GM12878 (cell line): Measurements from ENCODE around the gene TTC17. TPM values are rescaled to one million over a fixed set of nuclear protein-coding genes. Genes with fewer than 3 reads are reported as not detected.

Experiments
- ATAC-seq: fragments of 200-7000 bp; cut with Tn5 transposase; 3 replicates; pipeline ENCODE4 v1.9.1; 2020; ENCODE audit warnings: mild to moderate bottlenecking, moderate library complexity
- BruUV-seq: library from RNA; stranded (reverse); fragments of 400-500 nt; replicated peaks from 2 replicates; lab custom pipeline; 2021; lab: Mats Ljungman, UMichigan
- CTCF ChIA-PET: fragments of 300-600 bp; sonication (Branson Sonifier 250); formaldehyde crosslinking; extraction: SDS; loops from one replicate; lab custom pipeline; 2021; ENCODE audit warnings: inconsistent platforms; lab: Yijun Ruan, JAX
- POLR2A ChIA-PET: fragments of 350-600 bp; formaldehyde crosslinking; extraction: SDS; loops from one replicate; lab custom pipeline; 2021; ENCODE audit warnings: inconsistent platforms; lab: Charles Lee
- RAD21 ChIA-PET: fragments of 300-600 bp; sonication (Branson Sonifier 250); formaldehyde crosslinking; loops from one replicate; lab custom pipeline; 2023; ENCODE audit warnings: antibody characterized with exemption; ENCODE audit not compliant: unreplicated experiment; lab: Charles Lee
- SMC1A ChIA-PET: fragments of 300-600 bp; sonication (Branson Sonifier 250); formaldehyde crosslinking; loops from one replicate; lab custom pipeline; 2023; ENCODE audit not compliant: unreplicated experiment, uncharacterized antibody; lab: Charles Lee
- DNase-seq: peaks from one replicate; pipeline ENCODE4 v3.0.0-alpha.2; 2011; ENCODE audit warnings: low read depth, low spot score
- FAIRE-seq: peaks from 3 replicates; lab custom pipeline; 2011; peaks lifted over from hg19 to GRCh38; lab: Jason Lieb, UNC
- H2AFZ ChIP-seq: 2 replicates; pipeline ENCODE4 v1.6.0; 2011; ENCODE audit warnings: low read depth, low read length, control low read depth; ENCODE audit not compliant: control insufficient read depth
- H3K27ac ChIP-seq: 2 replicates; pipeline ENCODE4 v1.5.1; 2011; ENCODE audit warnings: control low read depth; ENCODE audit not compliant: control insufficient read depth, insufficient read depth
- H3K27me3 ChIP-seq, 2 experiments: replicated peaks in 1 of 2; 2 replicates each; pipeline versions ENCODE4 v1.6.0 to v1.6.1; 2011; ENCODE audit warnings: low read length in 1 of 2; ENCODE audit not compliant: control insufficient read depth in 2 of 2, insufficient read depth in 2 of 2
- H3K36me3 ChIP-seq, 2 experiments: 2 replicates each; pipeline ENCODE4 v1.5.1; 2011; ENCODE audit warnings: low read length in 1 of 2; ENCODE audit not compliant: control insufficient read depth in 2 of 2, insufficient read depth in 2 of 2
- H3K4me1 ChIP-seq: 2 replicates; pipeline ENCODE4 v1.6.1; 2011; ENCODE audit warnings: mild to moderate bottlenecking, low read length, moderate library complexity, mixed read lengths; ENCODE audit not compliant: control insufficient read depth, insufficient read depth
- H3K4me2 ChIP-seq: 2 replicates; pipeline ENCODE4 v1.6.0; 2011; ENCODE audit warnings: control low read depth; ENCODE audit not compliant: control insufficient read depth, insufficient read depth
- H3K4me3 ChIP-seq: fragments of 200-600 bp; sonication (generic); 2 replicates; pipeline ENCODE4 v1.5.1; 2016
- H3K79me2 ChIP-seq: 2 replicates; pipeline ENCODE4 v1.6.0; 2011; ENCODE audit warnings: low read length; ENCODE audit not compliant: control insufficient read depth, insufficient read depth
- H3K9ac ChIP-seq: 2 replicates; pipeline ENCODE4 v1.8.0; 2011; ENCODE audit warnings: low read length, control low read depth, mixed read lengths; ENCODE audit not compliant: control insufficient read depth, insufficient read depth
- H3K9me3 ChIP-seq: replicated peaks from 3 replicates; pipeline ENCODE4 v1.5.1; 2011; ENCODE audit warnings: mild to moderate bottlenecking, low read length; ENCODE audit not compliant: control insufficient read depth, insufficient read depth
- H4K20me1 ChIP-seq: 2 replicates; pipeline ENCODE4 v1.6.0; 2011; ENCODE audit not compliant: control insufficient read depth, insufficient read depth
- ASH2L ChIP-seq: fragments of 300-600, 200-600 bp; sonication (generic); IDR thresholded peaks from 2 replicates; pipeline ENCODE4 v1.6.1; 2017; ENCODE audit warnings: low read depth, mild to moderate bottlenecking, borderline replicate concordance
- ATF7 ChIP-seq: fragments of 450-650 bp; IDR thresholded peaks from 2 replicates; pipeline ENCODE4 v1.6.1; 2016; ENCODE audit warnings: low read depth, mild to moderate bottlenecking
- EGR1 ChIP-seq, 2 experiments: IDR thresholded peaks; 1 replicate in 1 of 2; 2 replicates in 1 of 2; pipeline ENCODE4 v1.6.1; 2011 to 2012; ENCODE audit warnings: low read depth in 2 of 2, low read length in 2 of 2, borderline replicate concordance in 1 of 2, mild to moderate bottlenecking in 1 of 2, moderate library complexity in 1 of 2
- HDAC6 ChIP-seq: fragments of 200-600 bp; sonication (generic); IDR thresholded peaks from one replicate; pipeline ENCODE4 v1.8.0; 2017; ENCODE audit warnings: antibody characterized with exemption; ENCODE audit not compliant: unreplicated experiment
- IKZF2 ChIP-seq, 2 experiments: fragments of 450-650 bp; IDR thresholded peaks; 2 replicates each; pipeline ENCODE4 v1.6.1; 2017; ENCODE audit warnings: mild to moderate bottlenecking in 2 of 2, moderate library complexity in 2 of 2
- LARP7 ChIP-seq: fragments of 450-650 bp; IDR thresholded peaks from 2 replicates; pipeline ENCODE4 v1.6.1; 2017; ENCODE audit warnings: mild to moderate bottlenecking
- MYC ChIP-seq: IDR thresholded peaks from 2 replicates; pipeline ENCODE4 v1.6.1; 2011; ENCODE audit warnings: mild to moderate bottlenecking, low read length, moderate library complexity, inconsistent platforms; ENCODE audit not compliant: insufficient read depth, insufficient replicate concordance, insufficient read length, severe bottlenecking
- NFYB ChIP-seq: IDR thresholded peaks from 2 replicates; pipeline ENCODE4 v1.6.1; 2011; ENCODE audit warnings: low read depth, mild to moderate bottlenecking, low read length, improper control_type of control experiment, moderate library complexity; ENCODE audit not compliant: insufficient read depth
- POLR2AphosphoS2 ChIP-seq: IDR thresholded peaks from 2 replicates; pipeline ENCODE4 v1.6.1; 2011; ENCODE audit warnings: low read depth, mild to moderate bottlenecking, low read length, improper control_type of control experiment, moderate library complexity
- RAD51 ChIP-seq: fragments of 450-650 bp; IDR thresholded peaks from 2 replicates; pipeline ENCODE4 v1.6.1; 2016; ENCODE audit warnings: moderate library complexity, mild to moderate bottlenecking, inconsistent platforms
- RCOR1 ChIP-seq: conservative IDR thresholded peaks from 2 replicates; pipeline ENCODE4 v1.6.1; 2012; ENCODE audit warnings: low read depth, low read length, improper control_type of control experiment
- SMAD5 ChIP-seq: IDR thresholded peaks from 2 replicates; pipeline ENCODE4 v1.6.1; 2016; ENCODE audit warnings: antibody characterized with exemption, low read depth
- SP1 ChIP-seq: IDR thresholded peaks from one replicate; pipeline ENCODE4 v1.6.1; 2011; ENCODE audit warnings: low read depth, low read length
- STAT1 ChIP-seq: fragments of 450-650 bp; conservative IDR thresholded peaks from 2 replicates; pipeline ENCODE4 v1.6.1; 2014; ENCODE audit warnings: antibody characterized with exemption, mild to moderate bottlenecking
- USF1 ChIP-seq: IDR thresholded peaks from 2 replicates; pipeline ENCODE4 v1.6.1; 2011; ENCODE audit warnings: borderline replicate concordance, low read depth, mild to moderate bottlenecking, moderate library complexity, mixed read lengths, low read length; ENCODE audit not compliant: insufficient read depth; ENCODE audit errors: extremely low read length
- ZNF217 ChIP-seq: fragments of 450-650 bp; IDR thresholded peaks from 2 replicates; pipeline ENCODE4 v1.6.1; 2017; ENCODE audit warnings: antibody characterized with exemption, mild to moderate bottlenecking
- ZNF24 ChIP-seq: fragments of 450-650 bp; IDR thresholded peaks from 2 replicates; pipeline ENCODE4 v1.6.1; 2017; ENCODE audit warnings: antibody characterized with exemption, mild to moderate bottlenecking
- ZNF274 ChIP-seq: IDR thresholded peaks from one replicate; pipeline ENCODE4 v1.8.0; 2011; ENCODE audit not compliant: insufficient read length, insufficient read depth
- ZZZ3 ChIP-seq: IDR thresholded peaks from 2 replicates; pipeline ENCODE4 v1.6.1; 2011; ENCODE audit warnings: low read depth; ENCODE audit not compliant: control insufficient read depth, insufficient read length
- WGBS: methylation state at CpG from one replicate; pipeline ENCODE4 v1.1.6; 2016; ENCODE audit warnings: low lambda C conversion rate; ENCODE audit not compliant: insufficient replicate concordance, insufficient coverage; ENCODE audit errors: missing lambda C conversion rate; 5-methylcytosine and 5-hydroxymethylcytosine counted together
- in situ Hi-C: fragments of 300-500 bp; cut with MboI; formaldehyde crosslinking; loops from 9 replicates; pipeline ENCODE4 v1.14.3; 2018; ENCODE audit warnings: mixed read lengths
- intact Hi-C: fragments of 100-400 bp; cut with micrococcal nuclease; formaldehyde crosslinking; loops from one replicate; pipeline ENCODE4 v1.14.2; 2022; ENCODE audit not compliant: unreplicated experiment
- polyA plus RNA-seq, 11 experiments: library from polyadenylated mRNA; depleted of rRNA in 4 of 11; unstranded in 6 of 11; stranded (reverse) in 5 of 11; fragments of >200 nt; fragmentation: Nextera tagmentation in 4 of 11; fragmentation: Illumina TruSeq in 1 of 11; extraction: Ambion mirVana in 4 of 11; extraction: Trizol in 1 of 11; gene quantifications; 1 replicate in 1 of 11; 2 replicates in 10 of 11; pipeline versions ENCODE4 v1.2.1 to v1.2.3, GENCODE V29; 2011 to 2016; ENCODE audit warnings: inconsistent platforms in 2 of 11, missing spikeins in 2 of 11, low read depth in 1 of 11
- total RNA-seq, 4 experiments: library from RNA; depleted of rRNA in 3 of 4; stranded (reverse); fragments of >200 nt in 3 of 4; fragmentation: Illumina TruSeq in 1 of 4; extraction: Trizol in 1 of 4; gene quantifications; 2 replicates each; pipeline versions ENCODE4 v1.2.1 to v1.2.3, GENCODE V29; 2013 to 2021

TTC17 gene
- total and polyA plus RNA-seq, 10 of the 15 experiments (the other 5 are each of a cell fraction or from before 2014, with no cell fraction given): 15.9 to 116 (median 41.5) TPM

GRCh38 chr11:43497144-43497543, 138.4 kb downstream of the TTC17 start:
- BruUV-seq: no TSS peak
- Histone ChIP-seq H4K20me1 (no peaks in the 10 kb centered on the region), H3K9me3 (no peaks in the 10 kb centered on the region), H3K4me2 (no peak overlapping the region), H3K27ac (no peak overlapping the region), H2AFZ (no peak overlapping the region), H3K4me1 (no peaks in the 10 kb centered on the region), H3K36me3 (peaks cover 0 to 12% of the 10 kb centered on the region in 2 experiments; a peak in 1 of 4 replicates), H3K4me3 (no peak overlapping the region), H3K9ac (no peak overlapping the region), H3K79me2 (no peaks in the 10 kb centered on the region), H3K27me3 (no peaks in the 10 kb centered on the region)
- no peak for ATAC-seq
- no peak for DNase-seq
- in situ Hi-C loops (no loop called here), intact Hi-C loops (no loop called here)
- CTCF ChIA-PET: interaction anchor here (1.5 to 1.9 kb wide), 3 partner anchors 9 to 355 kb away, joined by 5 to 6 read pairs (median 6); no protein-coding TSS in a partner anchor
- no peak for FAIRE-seq
- POLR2A ChIA-PET: no interaction called here
- 0% methylated on average over 1 of the region's 1 CpG for WGBS
- TF ChIP-seq NFYB (no peak), EGR1 (IDR thresholded peaks at IDR 0.05; ENCODE audit: borderline replicate concordance in 1 of 2, low read depth in 2 of 2, low read length in 2 of 2) (no peak), USF1 (no peak), RCOR1 (no peak), IKZF2 (IDR thresholded peaks at IDR 0.05) (no peak), ZNF217 (no peak), HDAC6 (no peak), ATF7 (no peak), SMAD5 (no peak), MYC (no peak), SP1 (no peak), ZNF24 (no peak), STAT1 (no peak), ZNF274 (no peak), LARP7 (no peak), POLR2AphosphoS2 (no peak), ZZZ3 (no peak), RAD51 (no peak), ASH2L (no peak)
- RAD21 ChIA-PET: no interaction called here
- SMC1A ChIA-PET: interaction anchor here (1.0 to 1.3 kb wide), 2 partner anchors 9 to 16 kb away, joined by 3 read pairs; no protein-coding TSS in a partner anchor
